ENCODE results near the gene ACE2. TPM values are rescaled to one million over a fixed set of nuclear protein-coding genes. Genes with fewer than 3 reads are reported as not detected.

Gene ACE2
- total and polyA plus RNA-seq, 2 of the 8 experiments (the other 6 are each of a cell fraction or from before 2014, with no cell fraction given): 0.06 TPM; not detected in 1

DNA sequence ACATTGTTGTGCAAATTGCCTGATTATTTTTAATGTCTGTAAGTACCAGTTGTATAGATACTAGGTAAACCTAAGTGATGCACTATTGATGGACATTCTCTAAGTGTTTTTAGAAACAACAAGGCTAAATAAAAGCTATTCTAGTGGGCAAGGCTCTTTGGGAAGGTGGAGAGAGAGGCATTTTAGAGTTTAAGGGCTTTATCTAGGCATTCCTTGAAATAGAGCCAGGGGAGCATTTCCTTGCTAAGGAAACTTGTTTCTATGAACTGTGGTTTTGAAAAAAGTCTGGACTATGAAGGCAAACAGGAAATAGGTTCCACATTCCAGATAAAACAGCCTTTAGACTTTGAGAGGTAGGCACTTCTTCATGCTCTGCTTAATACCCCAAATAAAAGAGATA is 76.3 kb downstream of the ACE2 start (continued):
- TF ChIP-seq, protein P1, sequence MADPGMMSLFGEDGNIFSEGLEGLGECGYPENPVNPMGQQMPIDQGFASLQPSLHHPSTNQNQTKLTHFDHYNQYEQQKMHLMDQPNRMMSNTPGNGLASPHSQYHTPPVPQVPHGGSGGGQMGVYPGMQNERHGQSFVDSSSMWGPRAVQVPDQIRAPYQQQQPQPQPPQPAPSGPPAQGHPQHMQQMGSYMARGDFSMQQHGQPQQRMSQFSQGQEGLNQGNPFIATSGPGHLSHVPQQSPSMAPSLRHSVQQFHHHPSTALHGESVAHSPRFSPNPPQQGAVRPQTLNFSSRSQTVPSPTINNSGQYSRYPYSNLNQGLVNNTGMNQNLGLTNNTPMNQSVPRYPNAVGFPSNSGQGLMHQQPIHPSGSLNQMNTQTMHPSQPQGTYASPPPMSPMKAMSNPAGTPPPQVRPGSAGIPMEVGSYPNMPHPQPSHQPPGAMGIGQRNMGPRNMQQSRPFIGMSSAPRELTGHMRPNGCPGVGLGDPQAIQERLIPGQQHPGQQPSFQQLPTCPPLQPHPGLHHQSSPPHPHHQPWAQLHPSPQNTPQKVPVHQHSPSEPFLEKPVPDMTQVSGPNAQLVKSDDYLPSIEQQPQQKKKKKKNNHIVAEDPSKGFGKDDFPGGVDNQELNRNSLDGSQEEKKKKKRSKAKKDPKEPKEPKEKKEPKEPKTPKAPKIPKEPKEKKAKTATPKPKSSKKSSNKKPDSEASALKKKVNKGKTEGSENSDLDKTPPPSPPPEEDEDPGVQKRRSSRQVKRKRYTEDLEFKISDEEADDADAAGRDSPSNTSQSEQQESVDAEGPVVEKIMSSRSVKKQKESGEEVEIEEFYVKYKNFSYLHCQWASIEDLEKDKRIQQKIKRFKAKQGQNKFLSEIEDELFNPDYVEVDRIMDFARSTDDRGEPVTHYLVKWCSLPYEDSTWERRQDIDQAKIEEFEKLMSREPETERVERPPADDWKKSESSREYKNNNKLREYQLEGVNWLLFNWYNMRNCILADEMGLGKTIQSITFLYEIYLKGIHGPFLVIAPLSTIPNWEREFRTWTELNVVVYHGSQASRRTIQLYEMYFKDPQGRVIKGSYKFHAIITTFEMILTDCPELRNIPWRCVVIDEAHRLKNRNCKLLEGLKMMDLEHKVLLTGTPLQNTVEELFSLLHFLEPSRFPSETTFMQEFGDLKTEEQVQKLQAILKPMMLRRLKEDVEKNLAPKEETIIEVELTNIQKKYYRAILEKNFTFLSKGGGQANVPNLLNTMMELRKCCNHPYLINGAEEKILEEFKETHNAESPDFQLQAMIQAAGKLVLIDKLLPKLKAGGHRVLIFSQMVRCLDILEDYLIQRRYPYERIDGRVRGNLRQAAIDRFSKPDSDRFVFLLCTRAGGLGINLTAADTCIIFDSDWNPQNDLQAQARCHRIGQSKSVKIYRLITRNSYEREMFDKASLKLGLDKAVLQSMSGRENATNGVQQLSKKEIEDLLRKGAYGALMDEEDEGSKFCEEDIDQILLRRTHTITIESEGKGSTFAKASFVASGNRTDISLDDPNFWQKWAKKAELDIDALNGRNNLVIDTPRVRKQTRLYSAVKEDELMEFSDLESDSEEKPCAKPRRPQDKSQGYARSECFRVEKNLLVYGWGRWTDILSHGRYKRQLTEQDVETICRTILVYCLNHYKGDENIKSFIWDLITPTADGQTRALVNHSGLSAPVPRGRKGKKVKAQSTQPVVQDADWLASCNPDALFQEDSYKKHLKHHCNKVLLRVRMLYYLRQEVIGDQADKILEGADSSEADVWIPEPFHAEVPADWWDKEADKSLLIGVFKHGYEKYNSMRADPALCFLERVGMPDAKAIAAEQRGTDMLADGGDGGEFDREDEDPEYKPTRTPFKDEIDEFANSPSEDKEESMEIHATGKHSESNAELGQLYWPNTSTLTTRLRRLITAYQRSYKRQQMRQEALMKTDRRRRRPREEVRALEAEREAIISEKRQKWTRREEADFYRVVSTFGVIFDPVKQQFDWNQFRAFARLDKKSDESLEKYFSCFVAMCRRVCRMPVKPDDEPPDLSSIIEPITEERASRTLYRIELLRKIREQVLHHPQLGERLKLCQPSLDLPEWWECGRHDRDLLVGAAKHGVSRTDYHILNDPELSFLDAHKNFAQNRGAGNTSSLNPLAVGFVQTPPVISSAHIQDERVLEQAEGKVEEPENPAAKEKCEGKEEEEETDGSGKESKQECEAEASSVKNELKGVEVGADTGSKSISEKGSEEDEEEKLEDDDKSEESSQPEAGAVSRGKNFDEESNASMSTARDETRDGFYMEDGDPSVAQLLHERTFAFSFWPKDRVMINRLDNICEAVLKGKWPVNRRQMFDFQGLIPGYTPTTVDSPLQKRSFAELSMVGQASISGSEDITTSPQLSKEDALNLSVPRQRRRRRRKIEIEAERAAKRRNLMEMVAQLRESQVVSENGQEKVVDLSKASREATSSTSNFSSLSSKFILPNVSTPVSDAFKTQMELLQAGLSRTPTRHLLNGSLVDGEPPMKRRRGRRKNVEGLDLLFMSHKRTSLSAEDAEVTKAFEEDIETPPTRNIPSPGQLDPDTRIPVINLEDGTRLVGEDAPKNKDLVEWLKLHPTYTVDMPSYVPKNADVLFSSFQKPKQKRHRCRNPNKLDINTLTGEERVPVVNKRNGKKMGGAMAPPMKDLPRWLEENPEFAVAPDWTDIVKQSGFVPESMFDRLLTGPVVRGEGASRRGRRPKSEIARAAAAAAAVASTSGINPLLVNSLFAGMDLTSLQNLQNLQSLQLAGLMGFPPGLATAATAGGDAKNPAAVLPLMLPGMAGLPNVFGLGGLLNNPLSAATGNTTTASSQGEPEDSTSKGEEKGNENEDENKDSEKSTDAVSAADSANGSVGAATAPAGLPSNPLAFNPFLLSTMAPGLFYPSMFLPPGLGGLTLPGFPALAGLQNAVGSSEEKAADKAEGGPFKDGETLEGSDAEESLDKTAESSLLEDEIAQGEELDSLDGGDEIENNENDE (IDR thresholded peaks at IDR 0.05; ENCODE audit: insufficient replicate concordance, low read length): no peak
- TF ChIP-seq SP1 (IDR thresholded peaks at IDR 0.05; ENCODE audit: low read depth, low read length): no peak
- TF ChIP-seq, protein P2, sequence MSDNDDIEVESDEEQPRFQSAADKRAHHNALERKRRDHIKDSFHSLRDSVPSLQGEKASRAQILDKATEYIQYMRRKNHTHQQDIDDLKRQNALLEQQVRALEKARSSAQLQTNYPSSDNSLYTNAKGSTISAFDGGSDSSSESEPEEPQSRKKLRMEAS (IDR thresholded peaks at IDR 0.05): no peak
- no peak for TF ChIP-seq KDM5A (IDR thresholded peaks at IDR 0.05; ENCODE audit: low read length)
- no peak for TF ChIP-seq KDM1A (IDR thresholded peaks at IDR 0.05; ENCODE audit: borderline replicate concordance, low read length)
- no peak for TF ChIP-seq MAFK (IDR thresholded peaks at IDR 0.05; ENCODE audit: low read depth, low read length)
- TF ChIP-seq SIRT6 (IDR thresholded peaks at IDR 0.05; ENCODE audit: low read length): no peak
- TF ChIP-seq SRF (IDR thresholded peaks at IDR 0.05; ENCODE audit: low read depth, low read length): no peak
- TF ChIP-seq, protein P3, sequence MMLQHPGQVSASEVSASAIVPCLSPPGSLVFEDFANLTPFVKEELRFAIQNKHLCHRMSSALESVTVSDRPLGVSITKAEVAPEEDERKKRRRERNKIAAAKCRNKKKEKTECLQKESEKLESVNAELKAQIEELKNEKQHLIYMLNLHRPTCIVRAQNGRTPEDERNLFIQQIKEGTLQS (IDR thresholded peaks at IDR 0.05; ENCODE audit: insufficient read depth, low read depth, low read length): no peak
- no peak for TF ChIP-seq NRF1 (IDR thresholded peaks at IDR 0.05; ENCODE audit: low read depth, low read length)
- no peak for TF ChIP-seq TAF1 (IDR thresholded peaks at IDR 0.05; ENCODE audit: low read depth, low read length)
